ENCODE data around the gene SMIM7.
"Not testable (repeated sequence)": the region's sequence is repeated elsewhere in the genome, so short reads cannot be mapped to it uniquely, and the experiment has no call there.

SMIM7 gene

DNA sequence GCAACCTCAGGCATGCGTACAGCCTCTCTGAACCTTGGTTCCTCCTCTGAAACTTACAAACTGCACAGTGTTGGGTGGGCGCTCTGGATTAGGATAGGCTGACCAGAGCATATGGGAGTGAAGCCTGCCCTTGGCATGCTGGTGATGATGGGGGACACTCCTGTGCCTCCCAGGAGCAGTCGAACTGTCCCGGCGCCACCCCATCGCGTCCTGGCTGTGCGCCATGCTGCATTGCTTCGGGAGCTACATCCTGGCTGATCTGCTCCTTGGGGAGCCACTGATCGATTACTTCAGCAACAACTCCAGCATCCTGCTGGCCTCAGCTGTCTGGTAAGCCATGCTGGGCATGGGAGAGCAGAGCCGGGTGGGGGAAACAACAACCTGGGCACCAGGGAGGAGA lies 19.9 kb upstream of the SMIM7 start:
- TF ChIP-seq, protein P1, sequence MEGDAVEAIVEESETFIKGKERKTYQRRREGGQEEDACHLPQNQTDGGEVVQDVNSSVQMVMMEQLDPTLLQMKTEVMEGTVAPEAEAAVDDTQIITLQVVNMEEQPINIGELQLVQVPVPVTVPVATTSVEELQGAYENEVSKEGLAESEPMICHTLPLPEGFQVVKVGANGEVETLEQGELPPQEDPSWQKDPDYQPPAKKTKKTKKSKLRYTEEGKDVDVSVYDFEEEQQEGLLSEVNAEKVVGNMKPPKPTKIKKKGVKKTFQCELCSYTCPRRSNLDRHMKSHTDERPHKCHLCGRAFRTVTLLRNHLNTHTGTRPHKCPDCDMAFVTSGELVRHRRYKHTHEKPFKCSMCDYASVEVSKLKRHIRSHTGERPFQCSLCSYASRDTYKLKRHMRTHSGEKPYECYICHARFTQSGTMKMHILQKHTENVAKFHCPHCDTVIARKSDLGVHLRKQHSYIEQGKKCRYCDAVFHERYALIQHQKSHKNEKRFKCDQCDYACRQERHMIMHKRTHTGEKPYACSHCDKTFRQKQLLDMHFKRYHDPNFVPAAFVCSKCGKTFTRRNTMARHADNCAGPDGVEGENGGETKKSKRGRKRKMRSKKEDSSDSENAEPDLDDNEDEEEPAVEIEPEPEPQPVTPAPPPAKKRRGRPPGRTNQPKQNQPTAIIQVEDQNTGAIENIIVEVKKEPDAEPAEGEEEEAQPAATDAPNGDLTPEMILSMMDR (conservative IDR thresholded peaks at IDR 0.05) = no peak
- no peak overlapping the region for H3K27ac ChIP-seq

DNA sequence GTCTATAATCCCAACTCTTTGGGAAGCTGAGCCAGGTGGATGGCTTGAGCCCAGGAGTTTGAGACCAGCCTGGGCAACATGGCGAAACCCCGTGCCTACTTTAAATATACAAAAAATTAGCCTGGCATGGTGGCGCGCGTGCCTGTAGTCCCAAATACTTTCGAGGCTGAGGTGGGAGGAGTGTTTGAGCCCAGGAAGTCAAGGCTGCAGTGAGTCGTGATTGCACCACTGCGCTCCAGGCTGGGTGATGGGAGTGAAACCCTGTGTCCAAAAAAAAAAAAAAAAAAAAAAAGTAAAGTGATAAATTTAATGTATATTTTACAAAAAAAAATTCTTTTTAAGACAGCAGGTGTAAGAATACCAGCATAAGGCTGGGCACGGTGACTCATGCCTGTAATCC lies 18.6 kb upstream of the SMIM7 start:
- TF ChIP-seq, protein P1 (conservative IDR thresholded peaks at IDR 0.05) = no peak
- no peak overlapping the region for H3K27ac ChIP-seq

DNA sequence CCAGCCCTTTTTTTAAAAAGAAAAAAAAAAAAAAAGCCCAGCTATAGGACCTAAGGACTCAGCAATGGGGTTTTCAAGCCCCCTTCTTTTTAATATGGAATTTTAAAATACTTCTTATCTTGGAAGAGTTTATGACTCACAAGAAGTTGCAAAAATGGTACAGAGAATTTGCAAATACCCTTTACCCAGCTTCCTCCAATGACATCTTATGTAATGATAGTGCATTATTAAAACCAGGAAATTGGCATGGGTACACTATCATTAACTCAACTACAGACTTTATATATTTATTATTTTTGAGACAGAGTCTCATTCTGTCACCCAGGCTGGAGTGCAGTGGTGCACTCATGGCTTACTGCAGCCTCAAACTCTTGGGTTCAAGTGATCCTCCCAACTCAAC lies 17.1 kb upstream of the SMIM7 start:
- TF ChIP-seq, protein P1 (conservative IDR thresholded peaks at IDR 0.05) = no peak
- no peak overlapping the region for H3K27ac ChIP-seq

DNA sequence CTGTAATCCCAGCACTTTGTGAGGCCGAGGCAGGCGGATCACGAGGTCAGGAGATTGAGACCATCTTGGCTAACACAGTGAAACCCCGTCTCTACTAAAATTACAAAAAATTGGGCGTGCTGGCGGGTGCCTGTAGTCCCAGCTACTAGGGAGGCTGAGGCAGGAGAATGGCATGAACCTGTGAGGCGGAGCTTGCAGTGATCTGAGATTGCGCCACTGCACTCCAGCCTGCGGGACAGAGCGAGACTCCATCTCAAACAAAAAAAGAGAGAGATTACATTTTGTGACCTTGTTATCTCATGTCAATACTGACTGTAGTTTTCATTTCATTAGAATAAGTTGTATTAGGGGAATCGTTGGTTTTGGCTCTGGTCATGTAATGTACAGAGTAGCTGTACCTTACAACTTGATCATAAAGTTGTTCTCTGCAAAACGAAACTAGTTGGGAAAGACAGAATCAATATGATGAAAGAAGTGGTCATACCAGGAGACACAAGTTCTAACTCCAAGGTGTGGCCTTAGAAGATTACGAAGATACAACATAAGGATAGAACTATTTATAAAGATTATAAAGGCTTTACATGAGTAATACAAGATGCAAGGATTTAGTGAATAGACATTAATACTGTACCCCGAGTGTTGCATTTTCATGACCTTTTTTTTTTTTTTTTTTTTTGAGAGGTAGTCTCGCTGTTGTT lies 16.3 kb upstream of the SMIM7 start:
- no peak overlapping the region for H3K27ac ChIP-seq
- TF ChIP-seq, protein P1 (conservative IDR thresholded peaks at IDR 0.05) = no peak

DNA sequence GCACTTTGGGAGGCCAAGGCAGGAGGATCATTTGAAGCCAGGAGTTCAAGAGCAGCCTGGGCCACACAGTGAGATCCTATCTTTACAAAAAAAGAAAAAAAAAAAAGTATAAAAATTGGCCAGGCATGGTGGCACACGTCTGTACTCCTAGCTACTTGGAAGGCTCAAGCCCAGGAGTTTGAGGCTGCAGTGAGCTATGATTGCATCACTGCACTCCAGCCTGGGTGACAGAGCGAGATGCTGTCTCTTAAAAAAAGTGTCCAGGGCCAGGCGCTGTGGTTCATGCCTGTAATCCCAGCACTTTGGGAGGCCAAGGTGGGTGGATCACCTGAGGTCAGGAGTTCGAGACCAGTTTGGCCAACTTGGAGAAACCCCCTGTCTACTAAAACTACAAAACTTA lies 13.9 kb upstream of the SMIM7 start:
- H3K27ac ChIP-seq = not testable (repeated sequence)

DNA sequence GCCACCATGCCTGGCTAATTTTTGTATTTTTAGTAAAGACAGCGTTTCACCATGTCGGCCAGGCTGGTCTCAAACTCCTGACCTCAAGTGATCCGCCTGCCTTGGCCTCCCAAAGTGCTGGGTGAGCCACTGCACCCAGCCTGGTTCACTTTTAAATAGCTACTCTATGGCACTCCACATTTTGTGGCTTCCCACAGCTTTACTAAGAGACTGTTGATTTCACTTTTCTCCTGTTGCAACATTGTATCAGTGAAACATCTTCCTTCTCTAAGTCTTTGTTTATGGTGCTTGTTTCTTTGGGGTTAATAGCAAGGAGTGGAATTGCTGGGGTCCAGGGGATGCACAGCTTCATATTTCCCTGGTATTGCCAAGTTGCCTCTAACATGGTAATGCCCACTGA lies 13.3 kb upstream of the SMIM7 start:
- TF ChIP-seq, protein P1 (conservative IDR thresholded peaks at IDR 0.05) = no peak
- H3K27ac ChIP-seq = no peak overlapping the region

DNA sequence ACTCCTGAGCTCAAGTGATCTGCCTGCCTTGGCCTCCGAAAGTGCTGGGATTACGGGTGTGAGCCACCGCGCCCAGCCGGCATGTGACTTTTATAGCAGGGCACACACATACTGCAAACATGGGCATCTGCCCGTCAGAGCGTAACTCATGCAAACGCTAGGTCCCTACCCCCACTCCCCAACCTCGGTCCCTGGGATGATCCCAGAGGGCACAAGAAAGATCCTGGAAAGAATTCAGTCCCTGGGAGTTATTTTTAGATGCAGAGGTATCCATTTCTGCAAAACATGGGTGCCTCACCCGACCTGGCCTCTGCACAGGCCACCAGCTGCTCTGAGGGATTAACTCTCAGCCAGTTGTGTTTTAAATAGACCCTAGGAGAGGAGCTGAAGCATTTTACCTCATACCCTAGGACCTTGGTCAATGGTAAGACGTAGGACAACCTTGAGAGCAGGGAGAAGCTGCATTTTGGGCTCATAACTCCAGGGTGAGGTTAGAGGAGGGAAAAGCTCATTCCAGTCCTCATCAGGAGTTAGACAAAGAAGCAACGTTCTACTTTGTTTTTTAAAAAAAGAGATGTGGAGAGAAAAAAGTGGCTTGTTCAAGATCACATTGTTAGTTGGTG lies 11.8 kb upstream of the SMIM7 start:
- H3K27ac ChIP-seq = no peak overlapping the region
- TF ChIP-seq, protein P1 (conservative IDR thresholded peaks at IDR 0.05) = no peak

DNA sequence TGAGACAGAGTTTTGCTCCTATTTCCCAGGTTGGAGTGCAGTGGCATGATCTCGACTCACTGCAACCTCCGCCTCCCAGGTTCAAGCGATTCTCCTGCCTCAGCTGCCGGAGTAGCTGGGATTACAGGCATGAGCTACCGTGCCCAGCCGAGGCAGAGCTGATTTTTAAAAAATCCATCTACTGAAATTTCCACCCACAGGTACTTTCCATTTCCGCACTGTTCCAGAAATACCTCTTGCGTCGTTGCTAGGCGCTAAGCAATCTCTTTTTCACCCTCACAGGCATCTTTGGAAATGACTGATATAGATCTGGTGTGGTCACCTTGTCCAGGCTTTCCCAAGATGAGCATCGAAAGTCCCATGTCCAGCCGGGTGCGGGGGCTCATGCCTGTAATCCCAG lies 10.3 kb upstream of the SMIM7 start:
- H3K27ac ChIP-seq = no peak overlapping the region
- TF ChIP-seq, protein P1 (conservative IDR thresholded peaks at IDR 0.05) = no peak

DNA sequence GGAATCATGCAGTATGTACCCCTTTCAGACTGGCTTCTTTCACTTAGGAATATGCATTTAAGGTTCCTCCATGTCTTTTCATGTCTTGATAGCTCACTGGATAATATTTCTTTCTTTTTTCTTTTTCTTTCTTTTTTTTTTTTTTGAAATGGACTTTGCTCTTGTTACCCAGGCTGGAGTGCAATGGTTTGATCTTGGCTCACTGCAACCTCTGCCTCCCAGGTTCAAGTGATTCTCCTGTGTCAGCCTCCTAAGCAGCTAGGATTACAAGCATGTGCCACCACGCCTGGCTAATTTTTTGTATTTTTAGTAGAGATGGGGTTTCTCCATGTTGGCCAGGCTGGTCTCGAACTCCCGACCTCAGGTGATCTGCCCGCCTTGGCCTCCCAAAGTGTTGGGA lies 8.8 kb upstream of the SMIM7 start:
- not testable (repeated sequence) for H3K27ac ChIP-seq
